GM12891 (cell line): ENCODE results near the gene CDC42EP2. TPM values are rescaled to one million over a fixed set of nuclear protein-coding genes. Genes with fewer than 3 reads are reported as not detected.

Experiments
- DNase-seq: peaks from one replicate; pipeline ENCODE4 v3.0.0; 2011; ENCODE audit warnings: low spot score; ENCODE audit not compliant: insufficient read length
- FAIRE-seq: peaks from 2 replicates; lab custom pipeline; 2011; peaks lifted over from hg19 to GRCh38; lab: Jason Lieb, UNC
- PAX5 ChIP-seq: IDR thresholded peaks from 2 replicates; pipeline ENCODE4 v1.6.1; 2011; ENCODE audit warnings: low read length, moderate library complexity, mild to moderate bottlenecking; ENCODE audit not compliant: insufficient read depth, severe bottlenecking
- POLR2A ChIP-seq: IDR thresholded peaks from 2 replicates; pipeline ENCODE4 v1.6.1; 2011; ENCODE audit warnings: low read depth, low read length, control low read depth
- POLR2AphosphoS5 ChIP-seq: IDR thresholded peaks from 2 replicates; pipeline ENCODE4 v1.6.1; 2011; ENCODE audit warnings: low read depth, low read length, control low read depth
- POU2F2 ChIP-seq: IDR thresholded peaks from 2 replicates; pipeline ENCODE4 v1.6.1; 2011; ENCODE audit warnings: low read depth, mild to moderate bottlenecking, control low read depth, low read length, moderate library complexity
- SPI1 ChIP-seq: IDR thresholded peaks from 2 replicates; pipeline ENCODE4 v1.6.1; 2011; ENCODE audit warnings: low read depth, low read length, control low read depth
- TAF1 ChIP-seq: IDR thresholded peaks from 2 replicates; pipeline ENCODE4 v1.6.1; 2011; ENCODE audit warnings: low read depth, low read length, control low read depth
- polyA plus RNA-seq: library from polyadenylated mRNA; unstranded; fragments of >200 nt; gene quantifications from one replicate; pipeline ENCODE4 v1.2.1, GENCODE V29; 2012; ENCODE audit warnings: low read depth, missing spikeins, inconsistent platforms; ENCODE audit not compliant: missing spikeins

Gene CDC42EP2
- 0.32 TPM for polyA plus RNA-seq

- FAIRE-seq = no peak
- peak; percentile 92 for DNase-seq
- TF ChIP-seq TAF1 (no peak), POLR2AphosphoS5 (no peak), PAX5 (no peak), SPI1 (no peak), POLR2A (no peak), POU2F2 (no peak)
Observed at GRCh38 chr11:65314501-65315203, at the start of gene CDC42EP2. Gene CDC42EP2 (plus strand): TSS chr11:65314866. CDS start chr11:65320899, 6,033 bp downstream.

DNA sequence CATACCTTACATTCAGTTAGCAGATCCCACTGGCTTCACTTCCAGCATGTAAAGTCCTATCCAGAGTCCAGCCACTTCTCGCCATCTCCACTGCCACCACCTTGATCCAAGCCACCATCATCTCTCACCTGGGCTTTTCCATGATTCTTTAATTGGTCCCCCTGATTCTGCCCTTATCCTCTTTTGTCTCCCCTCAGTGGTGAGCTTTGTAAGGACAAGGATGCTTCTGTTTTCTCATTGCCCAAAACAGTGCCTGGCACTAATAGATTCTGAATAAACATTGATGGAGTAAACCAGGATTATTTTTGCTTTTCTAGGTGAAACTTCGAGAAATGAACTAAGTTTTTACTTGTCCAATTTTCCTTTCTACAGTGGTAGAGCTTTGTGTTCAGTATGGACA is 48.5 kb upstream of the CDC42EP2 start:
- no peak for FAIRE-seq
- TF ChIP-seq POU2F2 = no peak
- no peak for TF ChIP-seq TAF1
- TF ChIP-seq SPI1 = no peak
- TF ChIP-seq POLR2A = no peak
- TF ChIP-seq POLR2AphosphoS5 = no peak
- no peak for TF ChIP-seq PAX5
- DNase-seq = no peak

DNA sequence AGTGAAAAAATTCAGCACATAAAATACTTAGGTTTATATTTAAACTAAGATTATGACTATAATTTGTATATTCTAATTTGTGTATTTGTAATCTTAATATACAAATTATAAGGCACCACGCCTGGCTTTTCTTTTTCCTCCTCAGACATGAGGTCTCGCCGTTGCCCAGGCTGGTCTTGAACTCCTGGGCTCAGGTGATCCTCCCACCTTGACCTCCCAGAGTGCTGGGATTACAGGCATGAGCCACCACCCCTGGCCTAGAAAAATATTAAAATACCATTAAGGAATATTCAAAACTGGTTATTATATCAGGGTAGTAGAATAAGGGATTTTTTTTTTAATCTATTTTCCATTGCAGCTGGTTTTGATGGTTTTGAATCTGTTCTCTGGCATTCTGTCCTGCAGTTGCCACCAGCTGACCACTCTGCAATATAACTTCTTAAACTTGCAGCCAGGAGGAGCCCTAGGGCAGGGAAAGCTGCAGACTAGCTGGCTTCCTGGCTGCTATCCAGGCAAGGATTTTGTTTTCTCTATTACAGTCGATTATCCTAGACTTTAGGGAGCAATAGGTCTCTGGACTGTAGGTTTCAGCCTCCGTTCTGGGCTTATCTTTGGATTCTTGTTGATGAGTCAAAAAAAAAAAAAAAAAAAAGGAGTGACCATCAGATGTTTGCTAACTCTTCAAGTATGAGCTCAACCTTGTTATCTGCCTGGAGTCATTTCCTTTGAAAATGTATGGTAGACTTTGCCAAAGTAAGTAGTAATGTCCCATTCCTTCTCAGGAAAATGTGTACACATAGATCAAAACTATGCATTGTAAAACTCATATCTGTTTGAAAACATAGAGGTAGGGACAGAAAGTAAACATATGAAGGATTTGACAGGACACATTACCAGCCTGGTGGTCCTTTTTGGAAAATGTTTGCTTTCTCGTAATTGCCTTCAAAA is 39.7 kb upstream of the CDC42EP2 start:
- DNase-seq (no peak), FAIRE-seq (no peak)
- TF ChIP-seq POU2F2 = no peak
- no peak for TF ChIP-seq TAF1
- TF ChIP-seq POLR2A = no peak
- TF ChIP-seq POLR2AphosphoS5 = no peak
- TF ChIP-seq PAX5 = no peak
- no peak for TF ChIP-seq SPI1

GRCh38 chr11:65275906-65276305 is 38.8 kb upstream of the CDC42EP2 start:
- TF ChIP-seq PAX5 (no peak), POU2F2 (no peak), TAF1 (no peak), POLR2AphosphoS5 (no peak), SPI1 (no peak), POLR2A (no peak)
- DNase-seq = no peak
- no peak for FAIRE-seq

DNA sequence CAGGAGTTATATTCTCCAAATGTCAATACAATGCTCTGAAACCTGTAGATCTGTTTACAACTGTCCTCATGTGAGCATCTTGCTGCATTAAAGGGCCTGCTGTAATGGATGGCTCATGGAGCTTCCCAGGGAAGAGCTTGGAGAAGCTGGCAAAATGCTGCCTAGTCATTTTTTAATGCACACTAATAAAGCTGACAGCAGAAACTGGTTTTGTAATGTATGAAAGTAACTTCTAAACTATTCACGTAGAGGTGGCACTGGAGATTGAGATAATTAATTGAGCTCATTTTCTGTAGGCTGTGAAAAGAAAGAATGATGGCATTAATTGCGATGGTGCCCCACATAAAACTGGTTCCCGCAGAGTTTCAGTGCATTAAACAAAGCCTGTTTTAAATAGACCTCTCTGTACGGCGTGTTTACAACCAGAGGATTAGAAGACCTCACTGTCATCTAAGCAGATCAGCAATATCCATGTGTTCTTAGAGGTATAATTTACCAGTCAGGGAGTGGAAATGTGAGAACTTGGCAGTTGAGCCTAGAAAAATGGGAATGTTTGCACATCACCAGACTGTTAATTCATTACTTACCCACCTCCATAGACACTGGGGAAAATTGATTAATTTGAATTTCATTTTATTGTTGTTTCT is 36.9 kb upstream of the CDC42EP2 start:
- DNase-seq (no peak), FAIRE-seq (no peak)
- no peak for TF ChIP-seq PAX5
- TF ChIP-seq TAF1 = no peak
- TF ChIP-seq POU2F2 = no peak
- no peak for TF ChIP-seq POLR2A
- no peak for TF ChIP-seq POLR2AphosphoS5
- TF ChIP-seq SPI1 = no peak

- DNase-seq = no peak
- TF ChIP-seq POU2F2 (no peak), POLR2AphosphoS5 (no peak), PAX5 (no peak), POLR2A (no peak), SPI1 (no peak), TAF1 (no peak)
- FAIRE-seq = no peak
Observed at GRCh38 chr11:65278356-65278755, 36.3 kb upstream of the CDC42EP2 start.

- no peak for DNase-seq
- no peak for TF ChIP-seq SPI1
- FAIRE-seq = no peak
Observed at GRCh38 chr11:65279279-65279678, 35.4 kb upstream of the CDC42EP2 start.

DNA sequence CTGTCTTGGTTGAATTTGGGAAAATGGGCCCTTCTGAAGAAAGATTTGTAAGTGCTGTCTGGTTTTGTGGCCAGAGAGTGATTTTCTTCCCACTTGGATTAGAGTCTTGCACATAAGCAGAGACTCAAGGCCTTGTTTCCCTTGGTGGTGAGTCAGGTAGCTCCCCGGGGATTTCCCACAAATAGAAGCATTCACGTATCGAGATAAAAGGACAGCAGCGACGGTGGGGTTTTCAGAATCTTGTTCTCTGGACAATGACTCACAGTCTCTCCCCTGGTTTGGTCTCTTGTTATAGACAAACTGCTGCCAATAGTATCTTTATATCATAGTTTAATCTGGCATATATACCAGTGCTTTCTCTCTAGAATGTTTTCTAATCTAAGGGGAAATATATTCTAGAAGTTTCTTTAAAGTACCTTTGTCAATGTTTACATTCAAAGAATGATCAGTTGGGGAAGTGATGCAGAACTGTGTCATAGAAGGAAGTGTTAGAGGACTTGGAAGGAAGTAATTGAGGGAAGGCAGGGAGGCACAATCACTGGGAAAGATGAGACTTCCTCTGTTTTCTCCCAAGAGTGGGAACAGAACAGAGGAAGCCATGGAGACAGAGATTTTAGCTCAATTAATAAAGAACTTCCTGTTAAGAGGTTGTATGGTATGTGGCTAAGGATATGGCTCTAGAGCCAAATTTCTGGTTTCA is 34.8 kb upstream of the CDC42EP2 start:
- DNase-seq (no peak), FAIRE-seq (no peak)
- TF ChIP-seq POLR2AphosphoS5 = no peak
- 0 out of 2 replicates have a peak, but pooled peaks have one; percentile 8 for TF ChIP-seq SPI1
- TF ChIP-seq POLR2A = no peak
- TF ChIP-seq PAX5 = no peak
- TF ChIP-seq POU2F2 = no peak

GRCh38 chr11:65280646-65281045 is 34.0 kb upstream of the CDC42EP2 start:
- FAIRE-seq = no peak
- no peak for DNase-seq
- TF ChIP-seq SPI1 (no peak), PAX5 (no peak), TAF1 (no peak), POLR2A (no peak), POLR2AphosphoS5 (no peak), POU2F2 (no peak)
